ENCODE data around the gene MB.
A peak's percentile ranks its signal among the peaks of the same experiment; 100 is the strongest.

The MB gene

GRCh38 chr22:35632935-35633334 is 15.8 kb upstream of the MB start:
- no peaks in the 10 kb centered on the region for H3K9me3 ChIP-seq (ENCODE audit: insufficient read depth, low read length)

GRCh38 chr22:35631597-35631996 is 14.5 kb upstream of the MB start:
- H3K4me1 ChIP-seq (ENCODE audit: low read length), result peaks cover 14% of the 10 kb centered on the region
- no peak overlapping the region for H3K4me3 ChIP-seq (ENCODE audit: low read length)
- H3K9ac ChIP-seq (ENCODE audit: low read length), result no peak overlapping the region
- H3K36me3 ChIP-seq (replicated peaks; ENCODE audit: low read depth, low read length), result no peaks in the 10 kb centered on the region
- no peak overlapping the region for H3K4me2 ChIP-seq (ENCODE audit: low read length)
- H2AFZ ChIP-seq (ENCODE audit: low read depth, low read length), result no peak overlapping the region
- no peak overlapping the region for H3K27ac ChIP-seq (ENCODE audit: low read length)
- TF ChIP-seq CTCF (IDR thresholded peaks at IDR 0.05; ENCODE audit: low read depth, low read length), result peak; percentile 79
- TF ChIP-seq EZH2phosphoT487 (IDR thresholded peaks at IDR 0.05; ENCODE audit: low read depth), result no peak
- peaks cover 15% of the 10 kb centered on the region for H3K27me3 ChIP-seq (ENCODE audit: low read depth, low read length)
- no peaks in the 10 kb centered on the region for H3K79me2 ChIP-seq (ENCODE audit: low read length)
- H3K9me3 ChIP-seq (ENCODE audit: insufficient read depth, low read length), result no peaks in the 10 kb centered on the region
- H4K20me1 ChIP-seq (ENCODE audit: insufficient read depth, low read length), result no peaks in the 10 kb centered on the region

More at GRCh38 chr22:35632935-35633334, 15.8 kb upstream of the MB start:
- TF ChIP-seq EZH2phosphoT487 (IDR thresholded peaks at IDR 0.05; ENCODE audit: low read depth) (no peak), CTCF (IDR thresholded peaks at IDR 0.05; ENCODE audit: low read depth, low read length) (no peak)
- Histone ChIP-seq H3K9ac (ENCODE audit: low read length) (no peak overlapping the region), H4K20me1 (ENCODE audit: insufficient read depth, low read length) (no peaks in the 10 kb centered on the region), H3K4me2 (ENCODE audit: low read length) (no peak overlapping the region), H3K79me2 (ENCODE audit: low read length) (no peaks in the 10 kb centered on the region), H3K4me1 (ENCODE audit: low read length) (peaks cover 8% of the 10 kb centered on the region), H3K4me3 (ENCODE audit: low read length) (no peak overlapping the region), H2AFZ (ENCODE audit: low read depth, low read length) (no peak overlapping the region), H3K27ac (ENCODE audit: low read length) (no peak overlapping the region), H3K27me3 (ENCODE audit: low read depth, low read length) (peaks cover 20% of the 10 kb centered on the region), H3K36me3 (replicated peaks; ENCODE audit: low read depth, low read length) (no peaks in the 10 kb centered on the region)

GRCh38 chr22:35630891-35631290 is 13.8 kb upstream of the MB start:
- no peak overlapping the region for H3K4me2 ChIP-seq (ENCODE audit: low read length)
- H3K36me3 ChIP-seq (replicated peaks; ENCODE audit: low read depth, low read length), result no peaks in the 10 kb centered on the region
- peaks cover 14% of the 10 kb centered on the region for H3K4me1 ChIP-seq (ENCODE audit: low read length)
- H3K9ac ChIP-seq (ENCODE audit: low read length), result no peak overlapping the region
- no peak for TF ChIP-seq EZH2phosphoT487 (IDR thresholded peaks at IDR 0.05; ENCODE audit: low read depth)
- no peak for TF ChIP-seq CTCF (IDR thresholded peaks at IDR 0.05; ENCODE audit: low read depth, low read length)
- no peak overlapping the region for H3K27ac ChIP-seq (ENCODE audit: low read length)
- H3K79me2 ChIP-seq (ENCODE audit: low read length), result no peaks in the 10 kb centered on the region
- H3K9me3 ChIP-seq (ENCODE audit: insufficient read depth, low read length), result no peaks in the 10 kb centered on the region
- peaks cover 20% of the 10 kb centered on the region for H3K27me3 ChIP-seq (ENCODE audit: low read depth, low read length)
- H4K20me1 ChIP-seq (ENCODE audit: insufficient read depth, low read length), result no peaks in the 10 kb centered on the region
- no peak overlapping the region for H2AFZ ChIP-seq (ENCODE audit: low read depth, low read length)
- H3K4me3 ChIP-seq (ENCODE audit: low read length), result no peak overlapping the region

GRCh38 chr22:35630387-35630793 is 13.3 kb upstream of the MB start:
- Histone ChIP-seq H3K9ac (ENCODE audit: low read length) (no peak overlapping the region), H4K20me1 (ENCODE audit: insufficient read depth, low read length) (no peaks in the 10 kb centered on the region), H3K4me3 (ENCODE audit: low read length) (no peak overlapping the region), H3K9me3 (ENCODE audit: insufficient read depth, low read length) (no peaks in the 10 kb centered on the region), H3K4me2 (ENCODE audit: low read length) (no peak overlapping the region), H3K27ac (ENCODE audit: low read length) (no peak overlapping the region), H3K4me1 (ENCODE audit: low read length) (peaks cover 14% of the 10 kb centered on the region), H3K79me2 (ENCODE audit: low read length) (no peaks in the 10 kb centered on the region), H3K27me3 (ENCODE audit: low read depth, low read length) (peaks cover 25% of the 10 kb centered on the region), H2AFZ (ENCODE audit: low read depth, low read length) (no peak overlapping the region), H3K36me3 (replicated peaks; ENCODE audit: low read depth, low read length) (no peaks in the 10 kb centered on the region)
- TF ChIP-seq EZH2phosphoT487 (IDR thresholded peaks at IDR 0.05; ENCODE audit: low read depth) (no peak), CTCF (IDR thresholded peaks at IDR 0.05; ENCODE audit: low read depth, low read length) (no peak)

All from OCI-LY3 (cell line).